GM23248 (cell line): ENCODE results near the gene CADPS2. TPM values are rescaled to one million over a fixed set of nuclear protein-coding genes. Genes with fewer than 3 reads are reported as not detected.

Experiments used
- DNase-seq: peaks from one replicate; pipeline ENCODE4 v3.0.0-alpha.2; 2015
- H2AFZ ChIP-seq: fragments of 200-600 bp; sonication (generic); 2 replicates; pipeline ENCODE4 v1.6.1; 2016; ENCODE audit warnings: antibody characterized with exemption
- H3F3A ChIP-seq: fragments of 200-600 bp; sonication (generic); 2 replicates; pipeline ENCODE4 v1.6.1; 2016; ENCODE audit warnings: mild to moderate bottlenecking, antibody characterized with exemption, mixed run types; ENCODE audit not compliant: insufficient read depth
- H3K27ac ChIP-seq: fragments of 200-600 bp; sonication (generic); 2 replicates; pipeline ENCODE4 v1.5.1; 2016; ENCODE audit warnings: mild to moderate bottlenecking
- H3K27me3 ChIP-seq: fragments of 200-600 bp; sonication (generic); replicated peaks from 2 replicates; pipeline ENCODE4 v1.6.1; 2016; ENCODE audit warnings: mild to moderate bottlenecking; ENCODE audit not compliant: insufficient read depth
- H3K36me3 ChIP-seq: fragments of 200-600 bp; sonication (generic); 2 replicates; pipeline ENCODE4 v1.6.1; 2016; ENCODE audit warnings: low read depth, mild to moderate bottlenecking
- H3K4me1 ChIP-seq: fragments of 200-600 bp; sonication (generic); 2 replicates; pipeline ENCODE4 v1.6.1; 2016; ENCODE audit warnings: mild to moderate bottlenecking; ENCODE audit not compliant: insufficient read depth
- H3K4me2 ChIP-seq: fragments of 200-600 bp; sonication (generic); one replicate; pipeline ENCODE4 v1.6.1; 2016; ENCODE audit warnings: mild to moderate bottlenecking; ENCODE audit not compliant: unreplicated experiment
- H3K4me3 ChIP-seq: fragments of 200-600 bp; sonication (generic); 2 replicates; pipeline ENCODE4 v1.5.1; 2016; ENCODE audit warnings: mild to moderate bottlenecking
- H3K79me2 ChIP-seq: fragments of 200-600 bp; sonication (generic); 2 replicates; pipeline ENCODE4 v1.6.1; 2016; ENCODE audit warnings: mild to moderate bottlenecking; ENCODE audit not compliant: insufficient read depth
- H3K9ac ChIP-seq: fragments of 200-600 bp; sonication (generic); 2 replicates; pipeline ENCODE4 v1.6.1; 2016; ENCODE audit warnings: mild to moderate bottlenecking
- H3K9me2 ChIP-seq: fragments of 200-600 bp; sonication (generic); 2 replicates; pipeline ENCODE4 v1.6.1; 2016; ENCODE audit warnings: mixed run types, mild to moderate bottlenecking, moderate library complexity; ENCODE audit not compliant: insufficient read depth
- H3K9me3 ChIP-seq: fragments of 200-600 bp; sonication (generic); one replicate; pipeline ENCODE4 v1.6.1; 2017; ENCODE audit warnings: low read depth
- H4K20me1 ChIP-seq: fragments of 200-600 bp; sonication (generic); 2 replicates; pipeline ENCODE4 v1.6.0; 2016; ENCODE audit not compliant: insufficient read depth
- EZH2 ChIP-seq: fragments of 200-600 bp; sonication (generic); IDR thresholded peaks from 2 replicates; pipeline ENCODE4 v1.6.1; 2018; ENCODE audit warnings: antibody characterized with exemption, mild to moderate bottlenecking; ENCODE audit not compliant: insufficient read depth, poor library complexity, severe bottlenecking
- EZH2phosphoT487 ChIP-seq: fragments of 200-600 bp; sonication (generic); IDR thresholded peaks from 2 replicates; pipeline ENCODE4 v1.6.1; 2018; ENCODE audit warnings: antibody characterized with exemption, moderate library complexity, mild to moderate bottlenecking, low read depth; ENCODE audit not compliant: insufficient read depth
- WGBS, 2 experiments: methylation state at CpG; one replicate each; pipeline ENCODE4 v1.1.6; 2015 to 2017; ENCODE audit warnings: low lambda C conversion rate in 2 of 2, low coverage in 1 of 2; ENCODE audit errors: missing lambda C conversion rate in 2 of 2; 5-methylcytosine and 5-hydroxymethylcytosine counted together
- in situ Hi-C: fragments of 300-500 bp; cut with MboI; formaldehyde crosslinking; loops from 2 replicates; pipeline ENCODE4 v1.15.0; 2020
- polyA plus RNA-seq: library from polyadenylated mRNA; unstranded; fragments of >200 nt; fragmentation: Nextera tagmentation; extraction: Ambion mirVana; gene quantifications from 2 replicates; pipeline ENCODE4 v1.2.1, GENCODE V29; 2016
- small RNA-seq: library from RNA; depleted of rRNA; stranded (forward); fragments of <200 nt; gene quantifications from one replicate; pipeline ENCODE3, GENCODE V24; 2014; ENCODE audit warnings: low read depth, low replicate concordance
- total RNA-seq: library from RNA; depleted of rRNA; stranded (reverse); fragments of >200 nt; shearing (Covaris generic); gene quantifications from 2 replicates; pipeline ENCODE4 v1.2.3, GENCODE V29; 2014; rRNA removed

CADPS2 gene
- total and polyA plus RNA-seq, 2 experiments from 2014 or later, result 0.06 to 0.43 TPM

DNA sequence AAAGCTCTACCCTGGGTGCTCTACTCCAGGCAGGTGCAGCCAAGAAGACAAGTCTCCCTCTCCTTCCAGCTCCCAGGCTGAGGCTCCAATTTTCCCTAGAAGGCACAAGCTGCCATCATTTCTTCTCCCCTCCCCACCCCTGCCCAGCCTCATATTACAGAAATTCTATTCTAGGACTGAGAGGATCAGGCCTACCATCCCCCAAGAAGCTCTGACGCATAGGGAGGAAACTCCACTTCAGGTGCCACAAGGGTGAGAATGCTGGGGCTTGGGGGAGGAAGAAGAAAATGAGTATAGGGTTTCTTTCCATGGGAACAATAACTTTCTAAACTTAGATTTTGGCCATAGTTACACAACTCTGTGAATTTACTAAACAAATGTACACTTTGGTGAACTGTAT is 617.0 kb downstream of the CADPS2 start:
- Histone ChIP-seq H3K27me3 (no peaks in the 10 kb centered on the region), H4K20me1 (no peaks in the 10 kb centered on the region), H3K79me2 (no peaks in the 10 kb centered on the region), H3K9me2 (no peaks in the 10 kb centered on the region), H3K4me2 (no peak overlapping the region), H3K9me3 (no peaks in the 10 kb centered on the region), H3K36me3 (no peaks in the 10 kb centered on the region), H3K4me3 (no peak overlapping the region), H3K9ac (no peak overlapping the region), H3K27ac (no peak overlapping the region), H3F3A (no peaks in the 10 kb centered on the region), H2AFZ (no peak overlapping the region), H3K4me1 (no peaks in the 10 kb centered on the region)
- no peak for DNase-seq
- in situ Hi-C loops, result no loop called here
- TF ChIP-seq EZH2phosphoT487 (no peak), EZH2 (no peak)
- 43 to 74% methylated on average over 1 of the region's 1 CpG for WGBS, 2 experiments

Small RNA genes within 50 kb of the gene (small RNA-seq; reads per million reads assigned to genes)
- not detected for gene AC006463.1

Other genes starting within 250 kb of the CADPS2 start
- gene RNF133, start 187.3 kb downstream of the CADPS2 start, total RNA-seq, result not detected in 2 replicates
- gene RNF133, start 187.3 kb downstream of the CADPS2 start, polyA plus RNA-seq, result not detected in 2 replicates
- 0.25 TPM in 1 of 2 replicates, not detected in the other for gene RNF148, start 183.5 kb downstream of the CADPS2 start, total RNA-seq
- gene RNF148, start 183.5 kb downstream of the CADPS2 start, polyA plus RNA-seq, result not detected in 2 replicates
- not detected in 2 replicates for gene TAS2R16, start 109.2 kb upstream of the CADPS2 start, total RNA-seq
- not detected in 2 replicates for gene TAS2R16, start 109.2 kb upstream of the CADPS2 start, polyA plus RNA-seq